Esophagus muscularis mucosa (tissue), 4 donors: ENCODE data around the gene UBE2F. TPM values are rescaled to one million over a fixed set of nuclear protein-coding genes. Genes with fewer than 3 reads are reported as not detected.

ENCODE experiments used
- DNase-seq: peaks from one replicate; pipeline ENCODE4 v3.0.0-alpha.2; 2017; ENCODE audit errors: extremely low spot score
- H3K27ac ChIP-seq, 4 donors: fragments of 200-600 bp; sonication (generic); replicated peaks in 1 of 4; 1 replicate in 3 of 4; 2 replicates in 1 of 4; pipeline ENCODE4 v1.5.1; 2016 to 2019; ENCODE audit warnings: mild to moderate bottlenecking in 1 of 4
- H3K27me3 ChIP-seq, 4 donors: fragments of 200-600 bp; sonication (generic); one replicate each; pipeline versions ENCODE4 v1.5.1 to v1.6.0; 2016 to 2019
- H3K36me3 ChIP-seq, 4 donors: fragments of 200-600 bp; sonication (generic); one replicate each; pipeline ENCODE4 v1.5.1; 2016 to 2019
- H3K4me1 ChIP-seq, 4 donors: fragments of 200-600 bp; sonication (generic); one replicate each; pipeline ENCODE4 v1.5.1; 2016 to 2019
- H3K4me3 ChIP-seq, 4 donors: fragments of 200-600 bp; sonication (generic); 1 replicate in 2 of 4; 2 replicates in 2 of 4; pipeline ENCODE4 v1.5.1; 2016 to 2019; ENCODE audit warnings: mild to moderate bottlenecking in 4 of 4, moderate library complexity in 1 of 4
- H3K9me3 ChIP-seq, 4 donors: fragments of 200-600 bp; sonication (generic); 1 replicate in 3 of 4; 2 replicates in 1 of 4; pipeline ENCODE4 v1.5.1; 2016 to 2019
- EP300 ChIP-seq: sonication (generic); formaldehyde crosslinking; IDR thresholded peaks from one replicate; pipeline ENCODE4 v1.6.1; 2017; ENCODE audit warnings: antibody characterized with exemption
- POLR2A ChIP-seq: fragments of 450-650 bp; IDR thresholded peaks from one replicate; pipeline ENCODE4 v1.6.1; 2017; ENCODE audit warnings: antibody characterized with exemption, moderate library complexity, mild to moderate bottlenecking, low read depth
- POLR2AphosphoS5 ChIP-seq, 2 donors: sonication (generic); formaldehyde crosslinking; IDR thresholded peaks; one replicate each; pipeline ENCODE4 v1.6.1; 2017; ENCODE audit warnings: antibody characterized with exemption in 2 of 2
- WGBS: methylation state at CpG from one replicate; pipeline ENCODE4 v1.1.5; 2018; 5-methylcytosine and 5-hydroxymethylcytosine counted together
- intact Hi-C: fragments of 100-400 bp; cut with DNase I; formaldehyde crosslinking; loops from one replicate; pipeline ENCODE4 v1.15.1; 2023
- total RNA-seq, 4 donors: library from RNA; depleted of rRNA; stranded (reverse); fragments of >200 nt; gene quantifications; one replicate each; pipeline versions ENCODE4 v1.1.0 to v1.2.1, GENCODE V29; 2016
- TF ChIP-seq, protein P1 (sequence below), 3 experiments: fragments of 200-600 bp in 2 of 3; fragments of 450-650 bp in 1 of 3; sonication (generic) in 2 of 3; IDR thresholded peaks; one replicate each; pipeline ENCODE4 v1.5.1; 2017 to 2019; ENCODE audit warnings: antibody characterized with exemption in 3 of 3, mild to moderate bottlenecking in 2 of 3, moderate library complexity in 1 of 3

Gene UBE2F
- total RNA-seq, 4 donors from 2014 or later = 59.0 to 111 (median 78.5) TPM

DNA sequence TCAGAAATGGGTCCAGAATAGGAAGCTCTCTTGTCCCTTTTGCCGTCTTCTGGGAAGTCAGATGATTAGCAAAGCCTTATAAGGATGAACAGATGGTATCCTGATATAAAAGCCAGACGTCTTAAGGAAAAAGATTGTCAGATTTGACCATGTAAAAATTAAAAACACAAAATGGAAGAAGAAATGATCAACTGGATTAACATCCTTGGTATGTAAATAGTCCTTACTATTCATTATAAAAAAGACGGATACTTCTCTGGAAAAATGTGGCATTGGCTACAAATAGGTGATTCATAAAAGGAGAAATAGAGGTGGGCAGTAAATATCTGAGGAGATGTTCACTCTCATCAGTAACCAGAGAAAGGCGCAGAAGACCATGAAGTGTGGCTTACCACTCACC, 60.2 kb downstream of the UBE2F start:
- 71% methylated on average over 4 of the region's 4 CpGs for WGBS
- H3K4me3 ChIP-seq = no peak overlapping the region
- H3K4me1 ChIP-seq = no peaks in the 10 kb centered on the region
- H3K27me3 ChIP-seq = no peaks in the 10 kb centered on the region
- H3K9me3 ChIP-seq = no peaks in the 10 kb centered on the region
- TF ChIP-seq POLR2AphosphoS5 (IDR thresholded peaks at IDR 0.05) (no peak), EP300 (no peak), POLR2A (no peak)
- TF ChIP-seq, protein P1, sequence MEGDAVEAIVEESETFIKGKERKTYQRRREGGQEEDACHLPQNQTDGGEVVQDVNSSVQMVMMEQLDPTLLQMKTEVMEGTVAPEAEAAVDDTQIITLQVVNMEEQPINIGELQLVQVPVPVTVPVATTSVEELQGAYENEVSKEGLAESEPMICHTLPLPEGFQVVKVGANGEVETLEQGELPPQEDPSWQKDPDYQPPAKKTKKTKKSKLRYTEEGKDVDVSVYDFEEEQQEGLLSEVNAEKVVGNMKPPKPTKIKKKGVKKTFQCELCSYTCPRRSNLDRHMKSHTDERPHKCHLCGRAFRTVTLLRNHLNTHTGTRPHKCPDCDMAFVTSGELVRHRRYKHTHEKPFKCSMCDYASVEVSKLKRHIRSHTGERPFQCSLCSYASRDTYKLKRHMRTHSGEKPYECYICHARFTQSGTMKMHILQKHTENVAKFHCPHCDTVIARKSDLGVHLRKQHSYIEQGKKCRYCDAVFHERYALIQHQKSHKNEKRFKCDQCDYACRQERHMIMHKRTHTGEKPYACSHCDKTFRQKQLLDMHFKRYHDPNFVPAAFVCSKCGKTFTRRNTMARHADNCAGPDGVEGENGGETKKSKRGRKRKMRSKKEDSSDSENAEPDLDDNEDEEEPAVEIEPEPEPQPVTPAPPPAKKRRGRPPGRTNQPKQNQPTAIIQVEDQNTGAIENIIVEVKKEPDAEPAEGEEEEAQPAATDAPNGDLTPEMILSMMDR (IDR thresholded peaks at IDR 0.05) = no peak
- no peak for DNase-seq
- no peak overlapping the region for H3K27ac ChIP-seq
- intact Hi-C loops = no loop called here
- H3K36me3 ChIP-seq = peaks cover 22 to 63% (median 49%) of the 10 kb centered on the region in 4 donors

DNA sequence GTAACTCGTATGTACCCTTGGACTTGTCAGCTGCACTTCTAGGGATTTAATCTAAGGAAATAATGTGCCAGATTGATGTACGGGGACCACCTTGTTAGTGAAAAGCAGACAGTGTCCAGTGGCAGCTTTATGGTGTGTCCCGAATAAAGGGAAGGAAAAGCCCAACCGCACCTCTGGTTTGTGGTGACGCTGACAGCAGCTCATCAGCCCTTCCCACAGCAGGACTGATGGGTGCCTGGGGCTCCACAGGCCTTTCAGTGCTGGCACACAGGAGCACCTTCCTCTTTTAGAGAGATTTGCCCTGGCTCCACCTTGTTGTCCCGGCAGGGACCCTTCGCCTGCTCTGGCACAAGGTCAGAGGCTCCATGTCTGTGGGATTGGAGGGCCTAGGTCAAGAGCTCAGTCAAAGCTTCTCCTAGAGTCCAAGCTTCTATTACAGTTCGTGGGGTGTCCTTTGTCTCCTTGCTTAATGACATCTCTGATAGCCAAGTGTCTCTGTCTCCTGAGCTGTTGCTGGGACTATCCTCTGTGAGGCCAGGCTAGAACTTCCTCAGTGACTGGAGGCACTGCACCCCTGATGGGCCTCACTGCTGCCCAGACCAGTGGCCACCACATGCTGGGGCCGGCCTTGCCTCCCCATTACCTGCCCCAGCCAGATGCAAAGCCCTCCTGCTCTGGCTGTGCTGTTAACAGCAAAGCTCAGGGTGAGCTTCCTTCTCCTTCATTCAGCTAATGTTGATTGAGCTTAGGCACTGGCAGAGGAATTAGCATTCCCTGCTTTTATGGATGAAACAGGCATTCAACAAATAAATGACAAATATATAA, 61.0 kb downstream of the UBE2F start:
- no peaks in the 10 kb centered on the region for H3K9me3 ChIP-seq
- intact Hi-C loops = no loop called here
- DNase-seq = no peak
- H3K36me3 ChIP-seq = peaks cover 22 to 70% (median 55%) of the 10 kb centered on the region in 4 donors
- H3K4me3 ChIP-seq = no peak overlapping the region
- WGBS = 86% methylated on average over 7 of the region's 9 CpGs
- H3K27me3 ChIP-seq = no peaks in the 10 kb centered on the region
- TF ChIP-seq POLR2AphosphoS5 (IDR thresholded peaks at IDR 0.05) = no peak
- TF ChIP-seq, protein P1 (IDR thresholded peaks at IDR 0.05) = no peak
- TF ChIP-seq POLR2A = no peak
- TF ChIP-seq EP300 = no peak
- no peak overlapping the region for H3K27ac ChIP-seq
- no peaks in the 10 kb centered on the region for H3K4me1 ChIP-seq

DNA sequence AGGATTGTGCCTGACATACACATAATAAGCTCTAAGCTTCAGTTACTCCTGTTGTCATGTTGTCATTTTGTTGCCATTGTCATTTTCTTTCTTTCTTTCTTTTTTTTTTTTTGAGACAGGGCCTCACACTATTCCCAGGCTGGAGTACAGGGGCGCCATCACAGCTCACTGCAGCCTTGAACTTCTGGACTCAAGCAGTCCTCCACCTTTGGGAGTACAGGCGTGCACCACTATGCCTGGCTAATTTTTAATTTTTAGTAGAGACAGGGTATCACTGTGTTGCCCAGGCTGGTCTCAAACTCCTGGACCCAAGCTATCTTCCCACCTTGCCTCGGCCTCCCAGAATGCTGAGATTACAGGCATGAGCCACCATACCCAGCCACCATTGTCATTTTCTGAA, 63.0 kb downstream of the UBE2F start:
- DNase-seq = no peak
- Histone ChIP-seq H3K4me3 (no peak overlapping the region), H3K27me3 (no peaks in the 10 kb centered on the region), H3K9me3 (no peaks in the 10 kb centered on the region), H3K36me3 (peaks cover 22 to 81% (median 67%) of the 10 kb centered on the region in 4 donors), H3K27ac (no peak overlapping the region), H3K4me1 (no peaks in the 10 kb centered on the region)
- intact Hi-C loops = no loop called here
- 98% methylated on average over 3 of the region's 3 CpGs for WGBS
- TF ChIP-seq EP300 (no peak), POLR2A (no peak), POLR2AphosphoS5 (IDR thresholded peaks at IDR 0.05) (no peak)
- TF ChIP-seq, protein P1 (IDR thresholded peaks at IDR 0.05) = no peak

DNA sequence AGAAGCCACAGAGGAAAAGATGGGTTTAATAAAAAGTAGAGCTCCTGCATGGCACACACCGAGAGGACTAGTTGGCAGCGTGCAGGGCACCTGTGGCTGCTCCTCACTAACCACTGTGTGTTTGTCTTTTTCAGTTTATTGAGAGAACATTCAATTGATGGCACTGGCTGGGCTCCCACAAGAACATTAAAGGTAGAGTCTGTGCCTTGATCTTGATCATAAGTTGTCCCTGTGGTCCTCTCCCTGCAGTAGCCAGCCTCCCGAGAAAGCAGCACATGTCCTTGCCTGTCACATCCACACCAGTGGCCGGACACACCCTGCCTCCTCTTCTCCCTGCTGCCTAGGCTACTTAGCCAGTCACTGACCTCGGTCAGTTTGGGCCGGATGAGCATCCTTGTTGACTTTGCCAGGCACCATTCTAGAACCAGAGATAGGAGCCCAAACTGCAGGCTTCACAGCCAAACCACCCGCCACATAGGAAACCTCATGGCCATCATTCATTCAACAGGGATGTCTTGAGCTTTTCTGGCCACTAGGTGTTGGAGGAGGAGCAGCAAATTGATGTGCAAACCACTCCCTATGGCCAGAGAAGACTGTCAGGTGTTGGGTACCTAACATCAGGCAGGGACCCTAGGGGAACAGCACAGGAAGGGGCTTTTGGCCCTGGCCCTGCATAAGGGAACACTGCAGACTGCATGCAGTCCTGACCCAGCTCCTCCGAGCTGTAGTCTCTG, 63.8 kb downstream of the UBE2F start:
- DNase-seq = no peak
- Histone ChIP-seq H3K9me3 (no peaks in the 10 kb centered on the region), H3K27ac (no peak overlapping the region), H3K36me3 (peaks cover 22 to 81% (median 67%) of the 10 kb centered on the region in 4 donors), H3K27me3 (no peaks in the 10 kb centered on the region), H3K4me3 (no peak overlapping the region), H3K4me1 (no peaks in the 10 kb centered on the region)
- WGBS = over 99% methylated on average over 8 of the region's 8 CpGs
- TF ChIP-seq POLR2A = no peak
- TF ChIP-seq, protein P1 (IDR thresholded peaks at IDR 0.05) = no peak
- TF ChIP-seq EP300 = no peak
- no peak for TF ChIP-seq POLR2AphosphoS5 (IDR thresholded peaks at IDR 0.05)
- intact Hi-C loops = no loop called here
